Small intestine (tissue), 7 donors: Measurements from ENCODE around the gene YLPM1. TPM values are rescaled to one million over a fixed set of nuclear protein-coding genes. Genes with fewer than 3 reads are reported as not detected.
A peak's percentile ranks its signal among the peaks of the same experiment; 100 is the strongest.

Source experiments
- DNase-seq, 2 donors: peaks; one replicate each; pipeline versions ENCODE4 v3.0.0 to v3.0.0-alpha.2; 2013
- FAIRE-seq: peaks from 2 replicates; lab custom pipeline; 2012; peaks lifted over from hg19 to GRCh38; lab: Jason Lieb, UNC
- H3K27ac ChIP-seq, 3 donors: one replicate each; pipeline ENCODE4 v1.5.1; 2013; ENCODE audit warnings: low read length in 2 of 3, mild to moderate bottlenecking in 2 of 3, control low read depth in 1 of 3, inconsistent platforms in 1 of 3, low read depth in 1 of 3, moderate library complexity in 1 of 3
- H3K27me3 ChIP-seq, 3 donors: one replicate each; pipeline ENCODE4 v1.6.1; 2013; ENCODE audit warnings: low read length in 3 of 3, inconsistent platforms in 1 of 3; ENCODE audit not compliant: control insufficient read depth in 3 of 3, insufficient read depth in 3 of 3
- H3K36me3 ChIP-seq, 3 donors: one replicate each; pipeline ENCODE4 v1.6.1; 2013; ENCODE audit warnings: low read length in 3 of 3, inconsistent platforms in 1 of 3, low read depth in 1 of 3, mild to moderate bottlenecking in 1 of 3, moderate library complexity in 1 of 3; ENCODE audit not compliant: control insufficient read depth in 3 of 3, insufficient read depth in 2 of 3
- H3K4me1 ChIP-seq, 3 donors: one replicate each; pipeline ENCODE4 v1.6.1; 2013; ENCODE audit warnings: low read length in 2 of 3, inconsistent platforms in 1 of 3, low read depth in 1 of 3, mild to moderate bottlenecking in 1 of 3, moderate library complexity in 1 of 3; ENCODE audit not compliant: control insufficient read depth in 3 of 3, insufficient read depth in 2 of 3
- H3K4me3 ChIP-seq, 3 donors: one replicate each; pipeline ENCODE4 v1.5.1; 2013; ENCODE audit warnings: low read length in 3 of 3, control low read depth in 1 of 3, inconsistent platforms in 1 of 3, low read depth in 1 of 3, mild to moderate bottlenecking in 1 of 3, moderate library complexity in 1 of 3
- H3K9me3 ChIP-seq, 2 donors: one replicate each; pipeline ENCODE4 v1.6.1; 2013; ENCODE audit warnings: low read depth in 1 of 2, low read length in 1 of 2; ENCODE audit not compliant: control insufficient read depth in 2 of 2, insufficient read depth in 1 of 2
- WGBS, 3 donors: extraction: QIAGEN DNeasy Blood & Tissue Kit; methylation state at CpG; one replicate each; pipeline ENCODE4 v1.1.7; 2013; 5-methylcytosine and 5-hydroxymethylcytosine counted together
- polyA plus RNA-seq, 4 donors: library from polyadenylated mRNA; stranded (reverse) in 3 of 4; unstranded in 1 of 4; fragments of 200-250 nt in 3 of 4; fragments of 120-200 nt in 1 of 4; gene quantifications; one replicate each; pipeline versions ENCODE4 v1.2.1 to v1.2.3, GENCODE V29; 2013
- donor health status: healthy with polysubstance abuse.
- donor health status: control.
- donor health status: control.
- donor health status: Bipolar disorder and iron deficiency.
- donor health status: healthy.

Gene YLPM1
- polyA plus RNA-seq, 4 donors = 5.1 to 50.5 (median 13.1) TPM

- Histone ChIP-seq H3K4me1 (peaks cover 0 to 3% (median 0%) of the 10 kb centered on the region in 3 donors), H3K36me3 (peaks cover 3 to 13% (median 9%) of the 10 kb centered on the region in 3 donors), H3K27me3 (no peaks in the 10 kb centered on the region), H3K9me3 (no peaks in the 10 kb centered on the region), H3K27ac (peak overlapping the region in 1 of 3 donors; percentile 32), H3K4me3 (no peak overlapping the region)
- FAIRE-seq (no peak), DNase-seq (peak in 1 of 2 donors; percentile 44)
- 82 to 85% (median 83%) methylated on average over 5 of the region's 5 CpGs for WGBS, 3 donors
Measured at GRCh38 chr14:74821267-74821915, 58.3 kb downstream of the YLPM1 start.

- peaks cover 0 to 3% (median 0%) of the 10 kb centered on the region in 3 donors for H3K4me1 ChIP-seq
- H3K36me3 ChIP-seq = peaks cover 5 to 10% (median 9%) of the 10 kb centered on the region in 3 donors
- H3K27me3 ChIP-seq = no peaks in the 10 kb centered on the region
- H3K9me3 ChIP-seq = no peaks in the 10 kb centered on the region
- no peak for FAIRE-seq
- 86 to 90% (median 90%) methylated on average over 2 of the region's 2 CpGs for WGBS, 3 donors
- no peak overlapping the region for H3K27ac ChIP-seq
- H3K4me3 ChIP-seq = no peak overlapping the region
- DNase-seq = no peak
Measured at GRCh38 chr14:74824997-74825396, 61.9 kb downstream of the YLPM1 start.

GRCh38 chr14:74826574-74826973 lies 63.5 kb downstream of the YLPM1 start:
- no peaks in the 10 kb centered on the region for H3K4me1 ChIP-seq
- H3K9me3 ChIP-seq = no peaks in the 10 kb centered on the region
- no peak overlapping the region for H3K4me3 ChIP-seq
- peaks cover 3 to 8% (median 8%) of the 10 kb centered on the region in 3 donors for H3K36me3 ChIP-seq
- H3K27ac ChIP-seq = no peak overlapping the region
- DNase-seq = no peak
- H3K27me3 ChIP-seq = no peaks in the 10 kb centered on the region
- no peak for FAIRE-seq

GRCh38 chr14:74829251-74829650 lies 66.1 kb downstream of the YLPM1 start:
- Histone ChIP-seq H3K27ac (no peak overlapping the region), H3K9me3 (no peaks in the 10 kb centered on the region), H3K4me1 (no peaks in the 10 kb centered on the region), H3K27me3 (no peaks in the 10 kb centered on the region), H3K36me3 (peaks cover 3 to 13% (median 7%) of the 10 kb centered on the region in 3 donors), H3K4me3 (no peak overlapping the region)
- FAIRE-seq (no peak), DNase-seq (no peak)
- WGBS, 3 donors = 92 to 96% (median 95%) methylated on average over 5 of the region's 5 CpGs

GRCh38 chr14:74832849-74833248 lies 69.7 kb downstream of the YLPM1 start:
- peaks cover 3 to 17% (median 6%) of the 10 kb centered on the region in 3 donors for H3K36me3 ChIP-seq
- DNase-seq (no peak), FAIRE-seq (no peak)
- H3K27ac ChIP-seq = no peak overlapping the region
- no peak overlapping the region for H3K4me3 ChIP-seq
- H3K27me3 ChIP-seq = no peaks in the 10 kb centered on the region
- H3K4me1 ChIP-seq = no peaks in the 10 kb centered on the region
- H3K9me3 ChIP-seq = no peaks in the 10 kb centered on the region
- 93 to 96% (median 94%) methylated on average over 4 of the region's 4 CpGs for WGBS, 3 donors

- Histone ChIP-seq H3K27me3 (no peaks in the 10 kb centered on the region), H3K36me3 (peaks cover 0 to 16% (median 2%) of the 10 kb centered on the region in 3 donors), H3K4me1 (no peaks in the 10 kb centered on the region), H3K9me3 (no peaks in the 10 kb centered on the region), H3K4me3 (no peak overlapping the region), H3K27ac (peak overlapping the region in 1 of 3 donors; percentile 27)
- DNase-seq (no peak), FAIRE-seq (no peak)
- WGBS, 3 donors = 71 to 88% (median 77%) methylated on average over 5 of the region's 5 CpGs
Measured at GRCh38 chr14:74834692-74835392, 71.7 kb downstream of the YLPM1 start.

GRCh38 chr14:74835645-74836250 lies 72.6 kb downstream of the YLPM1 start:
- H3K27ac ChIP-seq = peak overlapping the region in 1 of 3 donors; percentile 22
- no peak for DNase-seq
- peaks cover 0 to 12% (median 1%) of the 10 kb centered on the region in 3 donors for H3K36me3 ChIP-seq
- no peak for FAIRE-seq
- H3K9me3 ChIP-seq = no peaks in the 10 kb centered on the region
- H3K27me3 ChIP-seq = no peaks in the 10 kb centered on the region
- H3K4me1 ChIP-seq = no peaks in the 10 kb centered on the region
- 79 to 88% (median 80%) methylated on average over 7 of the region's 7 CpGs for WGBS, 3 donors
- no peak overlapping the region for H3K4me3 ChIP-seq

GRCh38 chr14:74836251-74836960 lies 73.3 kb downstream of the YLPM1 start:
- H3K9me3 ChIP-seq = no peaks in the 10 kb centered on the region
- 79 to 95% (median 93%) methylated on average over 1 of the region's 1 CpG for WGBS, 3 donors
- DNase-seq = no peak
- H3K36me3 ChIP-seq = peaks cover 0 to 12% (median 2%) of the 10 kb centered on the region in 3 donors
- H3K27me3 ChIP-seq = no peaks in the 10 kb centered on the region
- FAIRE-seq = no peak
- no peak overlapping the region for H3K4me3 ChIP-seq
- H3K27ac ChIP-seq = peak overlapping the region in 1 of 3 donors; percentile 17
- no peaks in the 10 kb centered on the region for H3K4me1 ChIP-seq
